ENCODE measurements around the gene ZNF598. TPM values are rescaled to one million over a fixed set of nuclear protein-coding genes. Genes with fewer than 3 reads are reported as not detected.

Gene ZNF598
- total and polyA plus RNA-seq, 2 of the 13 experiments (the other 11 are each of a cell fraction or from before 2014, with no cell fraction given), result 13.5 to 14.2 TPM

DNA sequence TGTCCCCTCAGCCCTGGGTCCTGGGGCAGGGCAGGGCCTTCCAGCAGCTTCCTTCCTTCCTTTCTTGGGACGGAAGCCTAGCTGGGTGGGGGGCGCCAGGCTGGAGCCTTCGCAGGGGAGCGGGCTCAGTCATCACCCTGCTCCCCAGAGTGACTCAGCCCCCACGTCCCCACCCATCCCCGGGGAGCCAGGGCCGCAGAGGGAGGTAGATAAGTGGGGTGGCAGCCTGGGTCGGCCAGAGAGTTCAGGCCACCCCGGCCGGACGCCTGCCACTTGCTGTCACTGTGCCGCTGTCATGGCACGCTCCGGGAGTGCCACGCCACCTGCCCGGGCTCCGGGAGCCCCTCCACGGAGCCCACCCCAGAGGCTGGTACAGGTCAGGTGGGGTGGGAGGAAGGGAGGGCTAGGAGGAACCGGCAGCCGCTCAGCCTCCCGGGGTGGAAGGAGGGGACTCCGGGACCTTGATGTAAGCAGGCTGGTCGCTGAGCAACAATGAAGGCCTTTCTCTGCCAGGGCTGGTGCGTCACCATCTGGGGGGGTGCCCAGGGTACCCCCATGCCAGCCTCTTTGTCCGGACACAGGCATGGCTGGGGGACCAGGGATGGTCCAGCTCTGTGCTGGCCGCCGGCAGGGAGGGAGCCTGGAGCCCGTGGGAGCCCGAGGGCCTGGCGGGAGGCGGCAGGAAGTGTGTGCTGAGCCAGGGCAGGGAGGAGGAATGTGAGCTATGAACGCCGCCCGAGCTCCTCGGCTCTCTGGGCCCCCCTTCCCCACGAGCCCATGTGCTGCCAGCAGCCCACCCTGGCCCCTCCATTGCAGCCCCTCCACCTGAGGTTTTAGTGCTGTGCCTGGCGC lies 23.7 kb upstream of the ZNF598 start (continued):
- TF ChIP-seq ZNF441 (CRISPR knock-in tag; IDR thresholded peaks at IDR 0.05; ENCODE audit: borderline replicate concordance) (no peak), ZMAT3 (CRISPR knock-in tag; conservative IDR thresholded peaks at IDR 0.05) (0 out of 2 replicates have a peak, but pooled peaks have one; percentile 46), CHCHD3 (CRISPR knock-in tag; IDR thresholded peaks at IDR 0.05) (no peak), ZNF263 (CRISPR knock-in tag; IDR thresholded peaks at IDR 0.05) (peak; percentile 44; the same call in 1 of the 2 replicates), ZNF83 (CRISPR knock-in tag; IDR thresholded peaks at IDR 0.05; ENCODE audit: borderline replicate concordance) (no peak), ZNF331 (CRISPR knock-in tag; IDR thresholded peaks at IDR 0.05) (no peak), KLF15 (CRISPR knock-in tag; IDR thresholded peaks at IDR 0.05; ENCODE audit: borderline replicate concordance) (no peak), PPARG (CRISPR knock-in tag; conservative IDR thresholded peaks at IDR 0.05) (no peak), DMAP1 (CRISPR knock-in tag; IDR thresholded peaks at IDR 0.05) (no peak), ASH2L (IDR thresholded peaks at IDR 0.05; ENCODE audit: insufficient read length, low read depth, low read length) (no peak), MYC (CRISPR knock-in tag; IDR thresholded peaks at IDR 0.05; ENCODE audit: borderline replicate concordance) (peak; percentile 53), ZNF160 (CRISPR knock-in tag; IDR thresholded peaks at IDR 0.05) (no peak), KMT2B (CRISPR knock-in tag; IDR thresholded peaks at IDR 0.05) (no peak), HOXA9 (CRISPR knock-in tag; IDR thresholded peaks at IDR 0.05; ENCODE audit: borderline replicate concordance) (no peak), ELF1 (CRISPR knock-in tag; IDR thresholded peaks at IDR 0.05) (peak; percentile 38; the same call in 1 of the 2 replicates), GATAD1 (CRISPR knock-in tag; IDR thresholded peaks at IDR 0.05) (peak; percentile 15; the same call in 1 of the 2 replicates), MIER2 (CRISPR knock-in tag; IDR thresholded peaks at IDR 0.05) (no peak), DNMT1 (CRISPR knock-in tag; IDR thresholded peaks at IDR 0.05) (no peak)
- TF ChIP-seq, protein P1, sequence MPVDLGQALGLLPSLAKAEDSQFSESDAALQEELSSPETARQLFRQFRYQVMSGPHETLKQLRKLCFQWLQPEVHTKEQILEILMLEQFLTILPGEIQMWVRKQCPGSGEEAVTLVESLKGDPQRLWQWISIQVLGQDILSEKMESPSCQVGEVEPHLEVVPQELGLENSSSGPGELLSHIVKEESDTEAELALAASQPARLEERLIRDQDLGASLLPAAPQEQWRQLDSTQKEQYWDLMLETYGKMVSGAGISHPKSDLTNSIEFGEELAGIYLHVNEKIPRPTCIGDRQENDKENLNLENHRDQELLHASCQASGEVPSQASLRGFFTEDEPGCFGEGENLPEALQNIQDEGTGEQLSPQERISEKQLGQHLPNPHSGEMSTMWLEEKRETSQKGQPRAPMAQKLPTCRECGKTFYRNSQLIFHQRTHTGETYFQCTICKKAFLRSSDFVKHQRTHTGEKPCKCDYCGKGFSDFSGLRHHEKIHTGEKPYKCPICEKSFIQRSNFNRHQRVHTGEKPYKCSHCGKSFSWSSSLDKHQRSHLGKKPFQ (CRISPR knock-in tag; IDR thresholded peaks at IDR 0.05; ENCODE audit: insufficient replicate concordance), result no peak
- TF ChIP-seq, protein P2, sequence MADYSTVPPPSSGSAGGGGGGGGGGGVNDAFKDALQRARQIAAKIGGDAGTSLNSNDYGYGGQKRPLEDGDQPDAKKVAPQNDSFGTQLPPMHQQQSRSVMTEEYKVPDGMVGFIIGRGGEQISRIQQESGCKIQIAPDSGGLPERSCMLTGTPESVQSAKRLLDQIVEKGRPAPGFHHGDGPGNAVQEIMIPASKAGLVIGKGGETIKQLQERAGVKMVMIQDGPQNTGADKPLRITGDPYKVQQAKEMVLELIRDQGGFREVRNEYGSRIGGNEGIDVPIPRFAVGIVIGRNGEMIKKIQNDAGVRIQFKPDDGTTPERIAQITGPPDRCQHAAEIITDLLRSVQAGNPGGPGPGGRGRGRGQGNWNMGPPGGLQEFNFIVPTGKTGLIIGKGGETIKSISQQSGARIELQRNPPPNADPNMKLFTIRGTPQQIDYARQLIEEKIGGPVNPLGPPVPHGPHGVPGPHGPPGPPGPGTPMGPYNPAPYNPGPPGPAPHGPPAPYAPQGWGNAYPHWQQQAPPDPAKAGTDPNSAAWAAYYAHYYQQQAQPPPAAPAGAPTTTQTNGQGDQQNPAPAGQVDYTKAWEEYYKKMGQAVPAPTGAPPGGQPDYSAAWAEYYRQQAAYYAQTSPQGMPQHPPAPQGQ (CRISPR knock-in tag; IDR thresholded peaks at IDR 0.05; ENCODE audit: borderline replicate concordance), result no peak
- TF ChIP-seq, protein P3, sequence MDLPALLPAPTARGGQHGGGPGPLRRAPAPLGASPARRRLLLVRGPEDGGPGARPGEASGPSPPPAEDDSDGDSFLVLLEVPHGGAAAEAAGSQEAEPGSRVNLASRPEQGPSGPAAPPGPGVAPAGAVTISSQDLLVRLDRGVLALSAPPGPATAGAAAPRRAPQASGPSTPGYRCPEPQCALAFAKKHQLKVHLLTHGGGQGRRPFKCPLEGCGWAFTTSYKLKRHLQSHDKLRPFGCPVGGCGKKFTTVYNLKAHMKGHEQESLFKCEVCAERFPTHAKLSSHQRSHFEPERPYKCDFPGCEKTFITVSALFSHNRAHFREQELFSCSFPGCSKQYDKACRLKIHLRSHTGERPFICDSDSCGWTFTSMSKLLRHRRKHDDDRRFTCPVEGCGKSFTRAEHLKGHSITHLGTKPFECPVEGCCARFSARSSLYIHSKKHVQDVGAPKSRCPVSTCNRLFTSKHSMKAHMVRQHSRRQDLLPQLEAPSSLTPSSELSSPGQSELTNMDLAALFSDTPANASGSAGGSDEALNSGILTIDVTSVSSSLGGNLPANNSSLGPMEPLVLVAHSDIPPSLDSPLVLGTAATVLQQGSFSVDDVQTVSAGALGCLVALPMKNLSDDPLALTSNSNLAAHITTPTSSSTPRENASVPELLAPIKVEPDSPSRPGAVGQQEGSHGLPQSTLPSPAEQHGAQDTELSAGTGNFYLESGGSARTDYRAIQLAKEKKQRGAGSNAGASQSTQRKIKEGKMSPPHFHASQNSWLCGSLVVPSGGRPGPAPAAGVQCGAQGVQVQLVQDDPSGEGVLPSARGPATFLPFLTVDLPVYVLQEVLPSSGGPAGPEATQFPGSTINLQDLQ (CRISPR knock-in tag; IDR thresholded peaks at IDR 0.05), result no peak
- TF ChIP-seq, protein P4, sequence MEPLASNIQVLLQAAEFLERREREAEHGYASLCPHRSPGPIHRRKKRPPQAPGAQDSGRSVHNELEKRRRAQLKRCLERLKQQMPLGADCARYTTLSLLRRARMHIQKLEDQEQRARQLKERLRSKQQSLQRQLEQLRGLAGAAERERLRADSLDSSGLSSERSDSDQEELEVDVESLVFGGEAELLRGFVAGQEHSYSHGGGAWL (CRISPR knock-in tag; IDR thresholded peaks at IDR 0.05), result no peak

Data from HepG2 (cell line).